ENCODE results near the gene CDH22.

GRCh38 chr20:46251211-46251673 is 57.1 kb downstream of the CDH22 start:
- TF ChIP-seq CTCF (IDR thresholded peaks at IDR 0.05 in 4 of 5, conservative IDR thresholded peaks at IDR 0.05 in 1 of 5) (no peak), POLR2A (IDR thresholded peaks at IDR 0.05) (no peak)
